ENCODE data around the gene VASH2. TPM values are rescaled to one million over a fixed set of nuclear protein-coding genes. Genes with fewer than 3 reads are reported as not detected.

Gene VASH2
- total and polyA plus RNA-seq, 2 donors (not counting 1 experiment from before 2014, with no cell fraction given) = 0.17 to 0.22 TPM

- Histone ChIP-seq H3K27ac (ENCODE audit: insufficient read depth, low read length) (no peak overlapping the region), H4K20me1 (ENCODE audit: control insufficient read depth, extremely low read depth, insufficient read depth, low read length) (no peaks in the 10 kb centered on the region), H3K36me3 (ENCODE audit: control insufficient read depth, insufficient read depth, low read length) (no peaks in the 10 kb centered on the region), H3K79me2 (ENCODE audit: control insufficient read depth, insufficient read depth, low read length) (no peaks in the 10 kb centered on the region), H3K4me1 (ENCODE audit: control insufficient read depth, extremely low read depth, insufficient read depth, low read length) (no peaks in the 10 kb centered on the region), H2AFZ (ENCODE audit: low read length) (no peak overlapping the region), H3K4me2 (ENCODE audit: extremely low read depth, insufficient read depth, low read length) (no peak overlapping the region), H3K9me3 (ENCODE audit: control insufficient read depth, insufficient read depth, low read depth, low read length) (no peaks in the 10 kb centered on the region), H3K4me3 (replicated peaks in 1 of 4; ENCODE audit: control extremely low read depth in 1 of 4, insufficient read depth in 1 of 4, low read depth in 3 of 4, low read length in 4 of 4) (no peak overlapping the region), H3K9ac (ENCODE audit: insufficient read depth, low read length) (no peak overlapping the region), H3K27me3 (ENCODE audit: control insufficient read depth, insufficient read depth, low read length) (no peaks in the 10 kb centered on the region)
- no peak for DNase-seq (ENCODE audit: low read depth in 2 of 2)
- TF ChIP-seq, protein P1, sequence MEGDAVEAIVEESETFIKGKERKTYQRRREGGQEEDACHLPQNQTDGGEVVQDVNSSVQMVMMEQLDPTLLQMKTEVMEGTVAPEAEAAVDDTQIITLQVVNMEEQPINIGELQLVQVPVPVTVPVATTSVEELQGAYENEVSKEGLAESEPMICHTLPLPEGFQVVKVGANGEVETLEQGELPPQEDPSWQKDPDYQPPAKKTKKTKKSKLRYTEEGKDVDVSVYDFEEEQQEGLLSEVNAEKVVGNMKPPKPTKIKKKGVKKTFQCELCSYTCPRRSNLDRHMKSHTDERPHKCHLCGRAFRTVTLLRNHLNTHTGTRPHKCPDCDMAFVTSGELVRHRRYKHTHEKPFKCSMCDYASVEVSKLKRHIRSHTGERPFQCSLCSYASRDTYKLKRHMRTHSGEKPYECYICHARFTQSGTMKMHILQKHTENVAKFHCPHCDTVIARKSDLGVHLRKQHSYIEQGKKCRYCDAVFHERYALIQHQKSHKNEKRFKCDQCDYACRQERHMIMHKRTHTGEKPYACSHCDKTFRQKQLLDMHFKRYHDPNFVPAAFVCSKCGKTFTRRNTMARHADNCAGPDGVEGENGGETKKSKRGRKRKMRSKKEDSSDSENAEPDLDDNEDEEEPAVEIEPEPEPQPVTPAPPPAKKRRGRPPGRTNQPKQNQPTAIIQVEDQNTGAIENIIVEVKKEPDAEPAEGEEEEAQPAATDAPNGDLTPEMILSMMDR (conservative IDR thresholded peaks at IDR 0.05 in 1 of 2, IDR thresholded peaks at IDR 0.05 in 1 of 2; ENCODE audit: low read depth in 1 of 2, low read length in 2 of 2) = no peak
- no peak for TF ChIP-seq EZH2 (IDR thresholded peaks at IDR 0.05; ENCODE audit: low read length, missing control alignments)
Observed at GRCh38 chr1:212994926-212995325, 44.6 kb downstream of the VASH2 start.

- H3K4me1 ChIP-seq (ENCODE audit: control insufficient read depth, extremely low read depth, insufficient read depth, low read length) = no peaks in the 10 kb centered on the region
- H3K4me2 ChIP-seq (ENCODE audit: extremely low read depth, insufficient read depth, low read length) = no peak overlapping the region
- no peak overlapping the region for H3K27ac ChIP-seq (ENCODE audit: insufficient read depth, low read length)
- H3K79me2 ChIP-seq (ENCODE audit: control insufficient read depth, insufficient read depth, low read length) = no peaks in the 10 kb centered on the region
- H3K4me3 ChIP-seq (replicated peaks in 1 of 4; ENCODE audit: control extremely low read depth in 1 of 4, insufficient read depth in 1 of 4, low read depth in 3 of 4, low read length in 4 of 4) = no peak overlapping the region
- no peaks in the 10 kb centered on the region for H3K27me3 ChIP-seq (ENCODE audit: control insufficient read depth, insufficient read depth, low read length)
- H4K20me1 ChIP-seq (ENCODE audit: control insufficient read depth, extremely low read depth, insufficient read depth, low read length) = no peaks in the 10 kb centered on the region
- no peaks in the 10 kb centered on the region for H3K36me3 ChIP-seq (ENCODE audit: control insufficient read depth, insufficient read depth, low read length)
- no peak overlapping the region for H2AFZ ChIP-seq (ENCODE audit: low read length)
- DNase-seq (ENCODE audit: low read depth in 2 of 2) = no peak
- no peak overlapping the region for H3K9ac ChIP-seq (ENCODE audit: insufficient read depth, low read length)
- no peak for TF ChIP-seq EZH2 (IDR thresholded peaks at IDR 0.05; ENCODE audit: low read length, missing control alignments)
- TF ChIP-seq, protein P1 (conservative IDR thresholded peaks at IDR 0.05 in 1 of 2, IDR thresholded peaks at IDR 0.05 in 1 of 2; ENCODE audit: low read depth in 1 of 2, low read length in 2 of 2) = no peak
- no peaks in the 10 kb centered on the region for H3K9me3 ChIP-seq (ENCODE audit: control insufficient read depth, insufficient read depth, low read depth, low read length)
Observed at GRCh38 chr1:213003256-213003655, 52.9 kb downstream of the VASH2 start.

GRCh38 chr1:213008564-213008963 is 58.2 kb downstream of the VASH2 start:
- Histone ChIP-seq H3K9ac (ENCODE audit: insufficient read depth, low read length) (no peak overlapping the region), H3K4me3 (replicated peaks in 1 of 4; ENCODE audit: control extremely low read depth in 1 of 4, insufficient read depth in 1 of 4, low read depth in 3 of 4, low read length in 4 of 4) (no peak overlapping the region), H3K27me3 (ENCODE audit: control insufficient read depth, insufficient read depth, low read length) (no peaks in the 10 kb centered on the region), H3K4me2 (ENCODE audit: extremely low read depth, insufficient read depth, low read length) (no peak overlapping the region), H3K36me3 (ENCODE audit: control insufficient read depth, insufficient read depth, low read length) (peaks cover 2% of the 10 kb centered on the region), H3K4me1 (ENCODE audit: control insufficient read depth, extremely low read depth, insufficient read depth, low read length) (no peaks in the 10 kb centered on the region), H3K9me3 (ENCODE audit: control insufficient read depth, insufficient read depth, low read depth, low read length) (no peaks in the 10 kb centered on the region), H3K27ac (ENCODE audit: insufficient read depth, low read length) (no peak overlapping the region), H3K79me2 (ENCODE audit: control insufficient read depth, insufficient read depth, low read length) (peaks cover 10% of the 10 kb centered on the region), H4K20me1 (ENCODE audit: control insufficient read depth, extremely low read depth, insufficient read depth, low read length) (no peaks in the 10 kb centered on the region), H2AFZ (ENCODE audit: low read length) (no peak overlapping the region)
- TF ChIP-seq, protein P1 (conservative IDR thresholded peaks at IDR 0.05 in 1 of 2, IDR thresholded peaks at IDR 0.05 in 1 of 2; ENCODE audit: low read depth in 1 of 2, low read length in 2 of 2) = no peak
- no peak for TF ChIP-seq EZH2 (IDR thresholded peaks at IDR 0.05; ENCODE audit: low read length, missing control alignments)
- no peak for DNase-seq (ENCODE audit: low read depth in 2 of 2)

Measured in fibroblast of lung (primary cell).